Lower lobe of right lung (tissue), 2 donors: ENCODE data around the gene BAHCC1. TPM values are rescaled to one million over a fixed set of nuclear protein-coding genes. Genes with fewer than 3 reads are reported as not detected.
A peak's percentile ranks its signal among the peaks of the same experiment; 100 is the strongest.

ENCODE experiments used
- ATAC-seq, 2 donors: fragments of 200-7000 bp; cut with Tn5 transposase; one replicate each; pipeline ENCODE4 v1.9.1; 2020 to 2022; ENCODE audit warnings: mild to moderate bottlenecking in 2 of 2, moderate library complexity in 2 of 2
- DNase-seq: peaks from one replicate; pipeline ENCODE4 v3.0.0-alpha.2; 2020
- H3K27ac ChIP-seq: fragments of 200-600 bp; one replicate; pipeline ENCODE4 v1.8.0; 2022
- H3K27me3 ChIP-seq: fragments of 200-600 bp; one replicate; pipeline ENCODE4 v1.8.0; 2022; ENCODE audit warnings: low read depth
- H3K36me3 ChIP-seq: fragments of 200-600 bp; one replicate; pipeline ENCODE4 v1.8.0; 2022; ENCODE audit warnings: mild to moderate bottlenecking
- H3K4me1 ChIP-seq: fragments of 200-600 bp; one replicate; pipeline ENCODE4 v1.8.0; 2022
- H3K4me3 ChIP-seq: fragments of 200-600 bp; one replicate; pipeline ENCODE4 v1.8.0; 2022; ENCODE audit warnings: mild to moderate bottlenecking
- H3K9me3 ChIP-seq: fragments of 200-600 bp; one replicate; pipeline ENCODE4 v1.8.0; 2022
- intact Hi-C: fragments of 100-400 bp; cut with DNase I; formaldehyde crosslinking; loops from one replicate; pipeline ENCODE4 v1.11.0; 2022
- total RNA-seq: library from RNA; stranded (reverse); fragmentation: NEBNext Ultra II Directional; extraction: Animal tissue kit (Norgen Biotek cat#: 25700); gene quantifications from one replicate; pipeline ENCODE4 v1.2.1, GENCODE V29; 2021
- TF ChIP-seq, protein P1 (sequence below): fragments of 200-600 bp; IDR thresholded peaks from one replicate; pipeline ENCODE4 v1.8.0; 2022; ENCODE audit warnings: antibody characterized with exemption, mild to moderate bottlenecking
- donor health status: DM: no; HTN: yes; CAD: no; lungs with severe emphysema.

BAHCC1 gene
- total RNA-seq, 1 donor from 2014 or later = 19.9 TPM

DNA sequence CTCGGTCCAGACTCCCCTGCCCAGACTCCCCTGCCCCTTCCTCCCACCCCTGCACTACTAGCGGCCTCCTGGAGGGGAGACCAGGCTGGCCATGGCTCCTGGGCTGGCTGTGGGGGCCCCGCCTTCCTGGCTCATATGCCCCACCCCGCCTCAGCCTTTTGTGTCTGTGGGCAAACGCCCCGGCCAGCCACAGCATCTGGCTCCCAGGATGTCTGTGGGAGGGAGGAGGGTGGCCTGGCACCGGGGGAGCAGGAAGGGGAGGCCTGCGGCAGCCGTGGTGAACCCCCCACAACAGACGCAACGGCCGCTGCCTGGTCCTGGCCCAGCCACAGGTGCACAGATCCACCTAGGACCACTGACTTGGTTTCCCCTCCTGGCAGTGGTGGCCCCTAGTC, 32.9 kb downstream of the BAHCC1 start:
- no peak for DNase-seq
- H3K27ac ChIP-seq = peak overlapping the region; percentile 36
- peaks cover 55% of the 10 kb centered on the region for H3K4me1 ChIP-seq
- H3K9me3 ChIP-seq = no peaks in the 10 kb centered on the region
- H3K4me3 ChIP-seq = no peak overlapping the region
- TF ChIP-seq, protein P1, sequence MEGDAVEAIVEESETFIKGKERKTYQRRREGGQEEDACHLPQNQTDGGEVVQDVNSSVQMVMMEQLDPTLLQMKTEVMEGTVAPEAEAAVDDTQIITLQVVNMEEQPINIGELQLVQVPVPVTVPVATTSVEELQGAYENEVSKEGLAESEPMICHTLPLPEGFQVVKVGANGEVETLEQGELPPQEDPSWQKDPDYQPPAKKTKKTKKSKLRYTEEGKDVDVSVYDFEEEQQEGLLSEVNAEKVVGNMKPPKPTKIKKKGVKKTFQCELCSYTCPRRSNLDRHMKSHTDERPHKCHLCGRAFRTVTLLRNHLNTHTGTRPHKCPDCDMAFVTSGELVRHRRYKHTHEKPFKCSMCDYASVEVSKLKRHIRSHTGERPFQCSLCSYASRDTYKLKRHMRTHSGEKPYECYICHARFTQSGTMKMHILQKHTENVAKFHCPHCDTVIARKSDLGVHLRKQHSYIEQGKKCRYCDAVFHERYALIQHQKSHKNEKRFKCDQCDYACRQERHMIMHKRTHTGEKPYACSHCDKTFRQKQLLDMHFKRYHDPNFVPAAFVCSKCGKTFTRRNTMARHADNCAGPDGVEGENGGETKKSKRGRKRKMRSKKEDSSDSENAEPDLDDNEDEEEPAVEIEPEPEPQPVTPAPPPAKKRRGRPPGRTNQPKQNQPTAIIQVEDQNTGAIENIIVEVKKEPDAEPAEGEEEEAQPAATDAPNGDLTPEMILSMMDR = no peak
- ATAC-seq = peak; percentile 11 to 13
- H3K36me3 ChIP-seq = no peaks in the 10 kb centered on the region
- peaks cover 24% of the 10 kb centered on the region for H3K27me3 ChIP-seq
- intact Hi-C loops = no loop called here

- ATAC-seq = no peak
- Histone ChIP-seq H3K36me3 (no peaks in the 10 kb centered on the region), H3K27me3 (peaks cover 24% of the 10 kb centered on the region), H3K9me3 (no peaks in the 10 kb centered on the region), H3K4me3 (no peak overlapping the region), H3K4me1 (peaks cover 51% of the 10 kb centered on the region), H3K27ac (peak overlapping the region; percentile 36)
- TF ChIP-seq, protein P1 = no peak
- no peak for DNase-seq
- intact Hi-C loops = no loop called here
Measured at GRCh38 chr17:81428516-81428915, 33.3 kb downstream of the BAHCC1 start.

DNA sequence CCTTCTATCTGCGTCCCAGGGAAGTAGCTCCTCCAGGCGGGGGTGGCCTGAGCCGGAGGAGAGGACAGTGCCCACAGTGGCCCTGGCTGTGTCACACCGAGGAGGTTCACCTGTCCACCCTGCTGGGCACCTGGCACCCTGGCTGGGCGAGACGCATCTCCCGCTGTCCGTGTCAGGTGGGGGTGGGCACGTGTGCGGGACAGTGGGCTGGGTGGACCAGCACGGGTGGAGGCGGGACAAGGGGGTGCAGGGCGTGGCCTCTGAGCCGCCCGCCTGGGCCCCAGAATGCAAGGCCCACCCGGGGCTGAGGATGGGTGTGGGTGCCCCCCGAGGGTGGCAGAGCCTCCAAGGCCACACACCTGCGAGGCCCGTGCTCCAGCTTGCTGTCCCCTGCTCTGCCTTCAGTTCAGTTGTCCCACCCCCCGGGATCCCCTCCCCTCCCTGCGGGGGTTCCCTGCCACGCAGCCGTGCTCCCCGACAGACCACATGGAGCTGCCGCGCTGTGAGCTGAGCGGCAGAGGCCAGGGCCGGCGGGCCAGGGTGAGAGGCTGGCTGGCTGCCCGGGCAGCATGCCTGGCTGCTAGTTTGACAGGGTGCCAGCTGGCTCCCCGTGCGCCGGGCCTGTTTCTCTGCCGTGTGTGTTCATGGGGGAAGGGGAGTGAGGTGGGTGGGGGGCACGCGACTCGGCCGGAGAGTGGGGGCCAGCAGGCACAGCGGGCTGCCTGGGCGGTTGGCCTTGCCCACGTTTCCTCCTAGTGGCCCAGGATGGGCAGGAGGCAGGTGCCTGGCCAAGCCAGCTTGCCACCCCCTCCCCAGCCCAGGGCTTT, 33.9 kb downstream of the BAHCC1 start:
- peak; percentile 82 for DNase-seq
- peak; percentile 77 to 80 for ATAC-seq
- H3K36me3 ChIP-seq = no peaks in the 10 kb centered on the region
- H3K4me3 ChIP-seq = peak overlapping the region; percentile 14
- intact Hi-C loops = no loop called here
- H3K4me1 ChIP-seq = peaks cover 48% of the 10 kb centered on the region
- no peak overlapping the region for H3K27ac ChIP-seq
- peaks cover 24% of the 10 kb centered on the region for H3K27me3 ChIP-seq
- TF ChIP-seq, protein P1 = no peak
- no peaks in the 10 kb centered on the region for H3K9me3 ChIP-seq

- Histone ChIP-seq H3K4me3 (peak overlapping the region; percentile 14), H3K36me3 (no peaks in the 10 kb centered on the region), H3K4me1 (peaks cover 47% of the 10 kb centered on the region), H3K27me3 (peaks cover 24% of the 10 kb centered on the region), H3K9me3 (no peaks in the 10 kb centered on the region), H3K27ac (no peak overlapping the region)
- intact Hi-C loops = no loop called here
- TF ChIP-seq, protein P1 = no peak
- DNase-seq (no peak), ATAC-seq (peak; percentile 18 to 21)
Measured at GRCh38 chr17:81429821-81430551, 34.7 kb downstream of the BAHCC1 start.

GRCh38 chr17:81431545-81432482, 36.6 kb downstream of the BAHCC1 start:
- Histone ChIP-seq H3K9me3 (no peaks in the 10 kb centered on the region), H3K27me3 (peaks cover 24% of the 10 kb centered on the region), H3K27ac (no peak overlapping the region), H3K4me3 (no peak overlapping the region), H3K36me3 (no peaks in the 10 kb centered on the region), H3K4me1 (peaks cover 54% of the 10 kb centered on the region)
- ATAC-seq (no peak), DNase-seq (no peak)
- TF ChIP-seq, protein P1 = no peak
- intact Hi-C loops = no loop called here
